ENCODE results near the gene MAPT.

DNA sequence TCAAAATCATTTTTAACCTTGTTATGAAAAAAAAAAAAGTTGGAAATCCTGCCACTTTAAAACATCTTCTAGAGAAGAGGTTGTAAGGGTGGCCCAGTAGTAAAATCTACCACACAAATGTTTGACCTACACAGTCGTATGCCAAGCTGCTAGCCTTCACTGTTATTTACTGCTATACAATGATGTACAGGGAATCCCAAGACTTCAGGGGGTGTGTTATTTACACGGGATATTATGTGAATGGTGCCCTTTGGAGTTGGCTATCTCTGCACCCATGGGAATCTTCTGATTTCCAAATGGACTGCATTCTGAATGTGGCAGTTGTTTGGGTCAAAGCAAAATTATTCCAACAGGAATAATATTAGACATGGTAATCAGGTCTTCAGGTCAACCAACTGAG, 150.6 kb downstream of the MAPT start:
- TF ChIP-seq, protein P1, sequence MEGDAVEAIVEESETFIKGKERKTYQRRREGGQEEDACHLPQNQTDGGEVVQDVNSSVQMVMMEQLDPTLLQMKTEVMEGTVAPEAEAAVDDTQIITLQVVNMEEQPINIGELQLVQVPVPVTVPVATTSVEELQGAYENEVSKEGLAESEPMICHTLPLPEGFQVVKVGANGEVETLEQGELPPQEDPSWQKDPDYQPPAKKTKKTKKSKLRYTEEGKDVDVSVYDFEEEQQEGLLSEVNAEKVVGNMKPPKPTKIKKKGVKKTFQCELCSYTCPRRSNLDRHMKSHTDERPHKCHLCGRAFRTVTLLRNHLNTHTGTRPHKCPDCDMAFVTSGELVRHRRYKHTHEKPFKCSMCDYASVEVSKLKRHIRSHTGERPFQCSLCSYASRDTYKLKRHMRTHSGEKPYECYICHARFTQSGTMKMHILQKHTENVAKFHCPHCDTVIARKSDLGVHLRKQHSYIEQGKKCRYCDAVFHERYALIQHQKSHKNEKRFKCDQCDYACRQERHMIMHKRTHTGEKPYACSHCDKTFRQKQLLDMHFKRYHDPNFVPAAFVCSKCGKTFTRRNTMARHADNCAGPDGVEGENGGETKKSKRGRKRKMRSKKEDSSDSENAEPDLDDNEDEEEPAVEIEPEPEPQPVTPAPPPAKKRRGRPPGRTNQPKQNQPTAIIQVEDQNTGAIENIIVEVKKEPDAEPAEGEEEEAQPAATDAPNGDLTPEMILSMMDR (conservative IDR thresholded peaks at IDR 0.05): no peak
- no peak for TF ChIP-seq ZFX (IDR thresholded peaks at IDR 0.05)
